Spleen (tissue), 7 donors: ENCODE results near the gene SLC9C2.

Experiments used
- POLR2A ChIP-seq, 3 donors: fragments of 450-650 bp; IDR thresholded peaks; one replicate each; pipeline ENCODE4 v1.5.1; 2017; ENCODE audit warnings: antibody characterized with exemption in 3 of 3, mild to moderate bottlenecking in 1 of 3
- TF ChIP-seq, protein P1 (sequence below), 11 experiments: fragments of 200-600 bp in 7 of 11; fragments of 450-650 bp in 4 of 11; sonication (generic) in 4 of 11; IDR thresholded peaks in 8 of 11; conservative IDR thresholded peaks in 3 of 11; 1 replicate in 7 of 11; 2 replicates in 4 of 11; pipeline versions ENCODE4 v1.4.0 to v1.8.0; 2016 to 2021; ENCODE audit warnings: antibody characterized with exemption in 11 of 11, inconsistent platforms in 4 of 11, mild to moderate bottlenecking in 1 of 11
- donor health status: DM: no; HTN: no; CAD: no; lungs with moderate emphysema.
- donor health status: DM: no; HTN: no; CAD: no.
- donor health status: DM: no; HTN: no; CAD: no.

DNA sequence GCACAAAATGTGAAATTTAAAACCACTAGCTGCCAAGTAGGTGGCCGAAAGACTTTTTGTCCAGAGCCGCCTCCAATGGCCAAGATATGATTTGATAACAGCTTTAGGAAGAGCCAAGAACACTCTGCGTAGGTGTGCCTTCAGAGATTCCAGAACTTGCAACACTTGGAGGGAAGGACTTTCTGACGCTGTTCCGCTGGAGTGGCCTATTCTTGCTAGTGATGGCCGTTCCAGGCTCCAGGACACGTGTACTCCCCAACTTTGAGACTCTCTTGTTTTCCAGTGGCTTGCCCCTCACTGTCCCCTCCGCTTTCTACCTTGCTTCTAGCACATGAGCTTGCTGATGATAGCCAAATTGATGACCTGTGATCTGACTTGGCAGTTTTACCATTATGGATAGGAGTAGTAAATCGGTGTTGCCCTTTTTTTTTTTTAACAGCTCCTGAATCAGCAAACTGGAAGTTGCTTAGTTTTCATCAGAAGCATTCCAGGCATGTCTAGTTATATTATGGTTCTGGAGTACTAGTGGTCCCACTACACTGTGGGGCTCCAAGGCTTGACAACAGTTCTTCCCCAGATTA is 124.7 kb downstream of the SLC9C2 start:
- TF ChIP-seq, protein P1, sequence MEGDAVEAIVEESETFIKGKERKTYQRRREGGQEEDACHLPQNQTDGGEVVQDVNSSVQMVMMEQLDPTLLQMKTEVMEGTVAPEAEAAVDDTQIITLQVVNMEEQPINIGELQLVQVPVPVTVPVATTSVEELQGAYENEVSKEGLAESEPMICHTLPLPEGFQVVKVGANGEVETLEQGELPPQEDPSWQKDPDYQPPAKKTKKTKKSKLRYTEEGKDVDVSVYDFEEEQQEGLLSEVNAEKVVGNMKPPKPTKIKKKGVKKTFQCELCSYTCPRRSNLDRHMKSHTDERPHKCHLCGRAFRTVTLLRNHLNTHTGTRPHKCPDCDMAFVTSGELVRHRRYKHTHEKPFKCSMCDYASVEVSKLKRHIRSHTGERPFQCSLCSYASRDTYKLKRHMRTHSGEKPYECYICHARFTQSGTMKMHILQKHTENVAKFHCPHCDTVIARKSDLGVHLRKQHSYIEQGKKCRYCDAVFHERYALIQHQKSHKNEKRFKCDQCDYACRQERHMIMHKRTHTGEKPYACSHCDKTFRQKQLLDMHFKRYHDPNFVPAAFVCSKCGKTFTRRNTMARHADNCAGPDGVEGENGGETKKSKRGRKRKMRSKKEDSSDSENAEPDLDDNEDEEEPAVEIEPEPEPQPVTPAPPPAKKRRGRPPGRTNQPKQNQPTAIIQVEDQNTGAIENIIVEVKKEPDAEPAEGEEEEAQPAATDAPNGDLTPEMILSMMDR (IDR thresholded peaks at IDR 0.05 in 8 of 11, conservative IDR thresholded peaks at IDR 0.05 in 3 of 11): no peak
- no peak for TF ChIP-seq POLR2A (IDR thresholded peaks at IDR 0.05)
